ENCODE measurements around the gene WWOX.

Gene WWOX

GRCh38 chr16:78762222-78762621 lies 662.8 kb downstream of the WWOX start:
- Histone ChIP-seq H3K4me3 (replicated peaks; ENCODE audit: low read depth, low read length) (no peak overlapping the region), H3K27me3 (replicated peaks; ENCODE audit: control insufficient read depth, insufficient read depth, low read length) (no peaks in the 10 kb centered on the region), H3K36me3 (ENCODE audit: control insufficient read depth, insufficient read depth, low read length) (no peaks in the 10 kb centered on the region)
- TF ChIP-seq CTCF (IDR thresholded peaks at IDR 0.05; ENCODE audit: insufficient read depth, low read length, poor library complexity, severe bottlenecking): no peak
- no peak for DNase-seq (ENCODE audit: extremely low read depth, insufficient read length)

- no peaks in the 10 kb centered on the region for H3K36me3 ChIP-seq (ENCODE audit: control insufficient read depth, insufficient read depth, low read length)
- no peak for TF ChIP-seq CTCF (IDR thresholded peaks at IDR 0.05; ENCODE audit: insufficient read depth, low read length, poor library complexity, severe bottlenecking)
- DNase-seq (ENCODE audit: extremely low read depth, insufficient read length): no peak
- no peaks in the 10 kb centered on the region for H3K27me3 ChIP-seq (replicated peaks; ENCODE audit: control insufficient read depth, insufficient read depth, low read length)
- no peak overlapping the region for H3K4me3 ChIP-seq (replicated peaks; ENCODE audit: low read depth, low read length)
Measured at GRCh38 chr16:78763821-78764440, 664.5 kb downstream of the WWOX start.

GRCh38 chr16:78764478-78764877 lies 665.0 kb downstream of the WWOX start:
- no peak for TF ChIP-seq CTCF (IDR thresholded peaks at IDR 0.05; ENCODE audit: insufficient read depth, low read length, poor library complexity, severe bottlenecking)
- H3K36me3 ChIP-seq (ENCODE audit: control insufficient read depth, insufficient read depth, low read length): no peaks in the 10 kb centered on the region
- H3K4me3 ChIP-seq (replicated peaks; ENCODE audit: low read depth, low read length): no peak overlapping the region
- H3K27me3 ChIP-seq (replicated peaks; ENCODE audit: control insufficient read depth, insufficient read depth, low read length): no peaks in the 10 kb centered on the region
- no peak for DNase-seq (ENCODE audit: extremely low read depth, insufficient read length)

DNA sequence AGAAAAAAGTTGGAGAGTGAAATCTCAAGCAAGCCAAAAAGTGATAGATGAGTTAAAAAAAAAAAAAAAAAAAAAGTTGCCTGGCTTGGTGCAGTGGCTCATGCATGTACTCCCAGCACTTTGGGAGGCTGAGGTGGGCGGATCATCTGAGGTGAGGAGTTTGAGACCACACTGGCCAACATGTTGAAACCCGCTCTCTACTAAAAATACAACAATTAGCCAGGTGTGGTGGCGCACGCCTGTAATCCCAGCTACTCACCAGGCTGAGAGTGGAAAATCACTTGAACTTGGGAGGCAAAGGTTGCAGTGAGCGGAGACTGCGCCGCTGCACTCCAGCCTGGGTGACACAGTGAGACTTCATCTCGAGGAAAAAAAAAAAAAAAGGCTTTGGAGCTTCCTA lies 668.8 kb downstream of the WWOX start:
- DNase-seq (ENCODE audit: extremely low read depth, insufficient read length): no peak
- Histone ChIP-seq H3K36me3 (ENCODE audit: control insufficient read depth, insufficient read depth, low read length) (no peaks in the 10 kb centered on the region), H3K4me3 (replicated peaks; ENCODE audit: low read depth, low read length) (no peak overlapping the region), H3K27me3 (replicated peaks; ENCODE audit: control insufficient read depth, insufficient read depth, low read length) (no peaks in the 10 kb centered on the region)
- no peak for TF ChIP-seq CTCF (IDR thresholded peaks at IDR 0.05; ENCODE audit: insufficient read depth, low read length, poor library complexity, severe bottlenecking)

DNA sequence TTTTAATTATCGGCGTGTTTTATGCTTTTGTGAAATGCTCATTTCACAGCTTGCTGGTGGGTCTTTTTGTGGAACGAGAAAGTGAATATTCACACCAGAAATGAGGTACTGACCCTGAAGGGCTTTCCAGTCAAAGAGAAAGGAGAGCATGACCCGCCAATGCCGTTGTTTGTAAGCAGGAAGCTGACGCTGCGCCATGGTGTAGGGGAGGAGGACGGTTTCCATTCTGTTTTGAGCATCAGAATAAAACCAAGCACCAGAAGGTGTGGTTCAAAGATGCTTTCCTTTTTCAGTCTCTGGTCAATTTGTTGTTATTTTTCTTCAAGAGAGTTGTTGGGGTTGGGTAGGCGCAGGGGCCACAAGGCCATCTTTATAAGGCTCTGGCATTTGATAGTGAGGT lies 669.3 kb downstream of the WWOX start:
- no peaks in the 10 kb centered on the region for H3K27me3 ChIP-seq (replicated peaks; ENCODE audit: control insufficient read depth, insufficient read depth, low read length)
- no peaks in the 10 kb centered on the region for H3K36me3 ChIP-seq (ENCODE audit: control insufficient read depth, insufficient read depth, low read length)
- TF ChIP-seq CTCF (IDR thresholded peaks at IDR 0.05; ENCODE audit: insufficient read depth, low read length, poor library complexity, severe bottlenecking): no peak
- H3K4me3 ChIP-seq (replicated peaks; ENCODE audit: low read depth, low read length): no peak overlapping the region
- no peak for DNase-seq (ENCODE audit: extremely low read depth, insufficient read length)
